SU-DHL-6 (cell line): Measurements from ENCODE around the gene RHOJ.

ENCODE experiments used
- EZH2phosphoT487 ChIP-seq: fragments of 200-600 bp; sonication (generic), shearing (Covaris generic); conservative IDR thresholded peaks from 2 replicates; pipeline ENCODE4 v1.6.1; 2018; ENCODE audit warnings: mild to moderate bottlenecking, antibody characterized with exemption, low read length, moderate library complexity, mixed read lengths
- TF ChIP-seq, protein P1 (sequence below): fragments of 200-600 bp; sonication (generic); IDR thresholded peaks from one replicate; pipeline ENCODE4 v1.5.1; 2017; ENCODE audit warnings: antibody characterized with exemption, mild to moderate bottlenecking, low read length, moderate library complexity; ENCODE audit not compliant: insufficient read depth, poor library complexity, severe bottlenecking

DNA sequence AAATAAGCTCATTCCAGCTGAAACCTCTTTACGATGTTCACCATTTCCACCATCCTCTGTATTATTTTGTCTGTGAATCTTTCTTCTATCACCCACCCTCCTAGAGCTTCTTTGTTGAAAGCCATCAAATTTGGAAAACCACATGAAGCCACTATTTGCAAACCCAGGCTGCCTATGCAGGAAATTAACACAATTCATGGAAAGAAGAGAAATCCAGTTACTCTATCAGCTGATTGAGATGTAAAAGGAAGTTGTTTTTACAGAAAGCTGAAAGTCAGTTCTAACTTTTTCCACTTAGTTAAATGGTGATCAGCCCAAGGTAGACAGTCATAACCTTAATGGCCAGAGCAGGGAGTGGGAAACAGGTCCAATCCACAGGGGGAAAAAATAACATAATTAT is 6.6 kb downstream of the RHOJ start:
- TF ChIP-seq, protein P1, sequence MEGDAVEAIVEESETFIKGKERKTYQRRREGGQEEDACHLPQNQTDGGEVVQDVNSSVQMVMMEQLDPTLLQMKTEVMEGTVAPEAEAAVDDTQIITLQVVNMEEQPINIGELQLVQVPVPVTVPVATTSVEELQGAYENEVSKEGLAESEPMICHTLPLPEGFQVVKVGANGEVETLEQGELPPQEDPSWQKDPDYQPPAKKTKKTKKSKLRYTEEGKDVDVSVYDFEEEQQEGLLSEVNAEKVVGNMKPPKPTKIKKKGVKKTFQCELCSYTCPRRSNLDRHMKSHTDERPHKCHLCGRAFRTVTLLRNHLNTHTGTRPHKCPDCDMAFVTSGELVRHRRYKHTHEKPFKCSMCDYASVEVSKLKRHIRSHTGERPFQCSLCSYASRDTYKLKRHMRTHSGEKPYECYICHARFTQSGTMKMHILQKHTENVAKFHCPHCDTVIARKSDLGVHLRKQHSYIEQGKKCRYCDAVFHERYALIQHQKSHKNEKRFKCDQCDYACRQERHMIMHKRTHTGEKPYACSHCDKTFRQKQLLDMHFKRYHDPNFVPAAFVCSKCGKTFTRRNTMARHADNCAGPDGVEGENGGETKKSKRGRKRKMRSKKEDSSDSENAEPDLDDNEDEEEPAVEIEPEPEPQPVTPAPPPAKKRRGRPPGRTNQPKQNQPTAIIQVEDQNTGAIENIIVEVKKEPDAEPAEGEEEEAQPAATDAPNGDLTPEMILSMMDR = no peak
- TF ChIP-seq EZH2phosphoT487 = no peak
